DOHH2 (cell line): ENCODE measurements around the gene CPEB3.

Experiments
- H3F3A ChIP-seq: fragments of 200-600 bp; sonication (generic), shearing (Covaris generic); 2 replicates; pipeline ENCODE4 v1.6.0; 2016; ENCODE audit warnings: antibody characterized with exemption, mild to moderate bottlenecking; ENCODE audit not compliant: control insufficient read depth, insufficient read depth
- H3K27ac ChIP-seq: fragments of 200-600 bp; sonication (generic); 2 replicates; pipeline ENCODE4 v1.5.1; 2014; ENCODE audit warnings: low read depth, mild to moderate bottlenecking, low read length, moderate library complexity
- H3K27me3 ChIP-seq: fragments of 200-600 bp; sonication (generic); 2 replicates; pipeline ENCODE4 v1.6.1; 2014; ENCODE audit warnings: mild to moderate bottlenecking, low read length, mixed read lengths; ENCODE audit not compliant: control insufficient read depth
- H3K36me3 ChIP-seq: fragments of 200-600 bp; sonication (generic); 2 replicates; pipeline ENCODE4 v1.6.1; 2014; ENCODE audit warnings: mild to moderate bottlenecking, low read length, moderate library complexity, mixed read lengths; ENCODE audit not compliant: control insufficient read depth
- H3K4me1 ChIP-seq: fragments of 200-600 bp; sonication (generic); 2 replicates; pipeline ENCODE4 v1.6.1; 2014; ENCODE audit warnings: mild to moderate bottlenecking, low read length, mixed read lengths; ENCODE audit not compliant: control insufficient read depth
- H3K4me2 ChIP-seq: fragments of 200-600 bp; sonication (generic); 2 replicates; pipeline ENCODE4 v1.6.0; 2014; ENCODE audit warnings: mild to moderate bottlenecking, low read length, moderate library complexity
- H3K4me3 ChIP-seq: fragments of 200-600 bp; sonication (generic); 2 replicates; pipeline ENCODE4 v1.5.1; 2014; ENCODE audit warnings: mild to moderate bottlenecking, low read length, mixed read lengths
- H3K79me2 ChIP-seq: fragments of 200-600 bp; sonication (generic); 2 replicates; pipeline ENCODE4 v1.6.1; 2014; ENCODE audit warnings: mild to moderate bottlenecking, low read length, mixed read lengths; ENCODE audit not compliant: control insufficient read depth
- H3K9me2 ChIP-seq: fragments of 200-600 bp; sonication (generic); replicated peaks from 2 replicates; pipeline ENCODE4 v1.6.1; 2014; ENCODE audit warnings: mild to moderate bottlenecking, low read length, mixed read lengths; ENCODE audit not compliant: control insufficient read depth
- H3K9me3 ChIP-seq: fragments of 200-600 bp; sonication (generic); 2 replicates; pipeline ENCODE4 v1.6.1; 2014; ENCODE audit warnings: antibody characterized with exemption, low read length, mixed read lengths; ENCODE audit not compliant: control insufficient read depth, insufficient read depth
- H4K20me1 ChIP-seq: fragments of 200-600 bp; sonication (generic); 2 replicates; pipeline ENCODE4 v1.6.0; 2014; ENCODE audit warnings: low read depth, mild to moderate bottlenecking, antibody characterized with exemption, low read length, moderate library complexity; ENCODE audit not compliant: control insufficient read depth, insufficient read depth
- EZH2phosphoT487 ChIP-seq: fragments of 200-600 bp; sonication (generic); IDR thresholded peaks from 2 replicates; pipeline ENCODE4 v1.6.1; 2017; ENCODE audit warnings: borderline replicate concordance, mild to moderate bottlenecking, antibody characterized with exemption, low read length, moderate library complexity, mixed read lengths
- TF ChIP-seq, protein P1 (sequence below): fragments of 200-600 bp; sonication (generic); IDR thresholded peaks from one replicate; pipeline ENCODE4 v1.5.1; 2014; ENCODE audit warnings: antibody characterized with exemption, mild to moderate bottlenecking, low read depth, low read length; ENCODE audit not compliant: poor library complexity, severe bottlenecking

CPEB3 gene

DNA sequence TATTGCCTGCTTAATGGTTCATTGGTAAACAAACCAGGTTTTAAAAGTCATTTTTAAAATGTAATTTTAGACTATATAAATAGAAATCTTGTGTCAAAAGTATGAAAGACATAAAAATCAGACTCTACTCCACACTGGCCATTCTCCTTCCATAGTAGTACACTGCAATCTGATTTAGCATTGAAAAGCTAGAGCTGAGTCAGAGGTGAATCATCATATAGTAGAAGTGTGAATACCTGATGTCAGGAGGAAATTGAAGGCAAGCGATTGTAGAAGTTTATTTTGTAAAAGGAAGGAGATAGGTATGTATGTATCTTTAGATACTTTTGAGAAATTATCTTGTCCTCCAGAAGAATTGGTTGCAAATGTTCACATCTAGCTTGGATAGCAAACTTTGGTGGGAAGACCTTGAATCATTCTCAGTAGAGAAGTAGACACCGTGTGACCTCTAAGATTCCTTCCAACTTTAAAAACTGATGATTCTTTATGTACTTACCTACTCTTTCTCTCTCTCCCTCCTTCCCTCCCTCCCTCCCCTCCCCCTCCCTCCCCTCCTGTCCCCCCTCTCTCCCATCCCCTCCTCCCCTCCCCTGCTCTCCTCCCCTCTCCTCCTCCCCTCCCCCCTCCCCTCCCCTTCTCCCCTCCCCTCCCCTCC is 279.2 kb downstream of the CPEB3 start:
- Histone ChIP-seq H3K4me2 (no peak overlapping the region), H4K20me1 (no peaks in the 10 kb centered on the region), H3K27ac (no peak overlapping the region), H3K79me2 (no peaks in the 10 kb centered on the region), H3K36me3 (peaks cover 73% of the 10 kb centered on the region), H3K4me1 (no peaks in the 10 kb centered on the region), H3K9me2 (no peaks in the 10 kb centered on the region), H3K4me3 (no peak overlapping the region), H3F3A (0 out of 2 replicates have a peak, but pooled peaks cover 3% of the 10 kb centered on the region), H3K9me3 (no peaks in the 10 kb centered on the region), H3K27me3 (no peaks in the 10 kb centered on the region)
- TF ChIP-seq, protein P1, sequence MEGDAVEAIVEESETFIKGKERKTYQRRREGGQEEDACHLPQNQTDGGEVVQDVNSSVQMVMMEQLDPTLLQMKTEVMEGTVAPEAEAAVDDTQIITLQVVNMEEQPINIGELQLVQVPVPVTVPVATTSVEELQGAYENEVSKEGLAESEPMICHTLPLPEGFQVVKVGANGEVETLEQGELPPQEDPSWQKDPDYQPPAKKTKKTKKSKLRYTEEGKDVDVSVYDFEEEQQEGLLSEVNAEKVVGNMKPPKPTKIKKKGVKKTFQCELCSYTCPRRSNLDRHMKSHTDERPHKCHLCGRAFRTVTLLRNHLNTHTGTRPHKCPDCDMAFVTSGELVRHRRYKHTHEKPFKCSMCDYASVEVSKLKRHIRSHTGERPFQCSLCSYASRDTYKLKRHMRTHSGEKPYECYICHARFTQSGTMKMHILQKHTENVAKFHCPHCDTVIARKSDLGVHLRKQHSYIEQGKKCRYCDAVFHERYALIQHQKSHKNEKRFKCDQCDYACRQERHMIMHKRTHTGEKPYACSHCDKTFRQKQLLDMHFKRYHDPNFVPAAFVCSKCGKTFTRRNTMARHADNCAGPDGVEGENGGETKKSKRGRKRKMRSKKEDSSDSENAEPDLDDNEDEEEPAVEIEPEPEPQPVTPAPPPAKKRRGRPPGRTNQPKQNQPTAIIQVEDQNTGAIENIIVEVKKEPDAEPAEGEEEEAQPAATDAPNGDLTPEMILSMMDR, result no peak
- no peak for TF ChIP-seq EZH2phosphoT487

DNA sequence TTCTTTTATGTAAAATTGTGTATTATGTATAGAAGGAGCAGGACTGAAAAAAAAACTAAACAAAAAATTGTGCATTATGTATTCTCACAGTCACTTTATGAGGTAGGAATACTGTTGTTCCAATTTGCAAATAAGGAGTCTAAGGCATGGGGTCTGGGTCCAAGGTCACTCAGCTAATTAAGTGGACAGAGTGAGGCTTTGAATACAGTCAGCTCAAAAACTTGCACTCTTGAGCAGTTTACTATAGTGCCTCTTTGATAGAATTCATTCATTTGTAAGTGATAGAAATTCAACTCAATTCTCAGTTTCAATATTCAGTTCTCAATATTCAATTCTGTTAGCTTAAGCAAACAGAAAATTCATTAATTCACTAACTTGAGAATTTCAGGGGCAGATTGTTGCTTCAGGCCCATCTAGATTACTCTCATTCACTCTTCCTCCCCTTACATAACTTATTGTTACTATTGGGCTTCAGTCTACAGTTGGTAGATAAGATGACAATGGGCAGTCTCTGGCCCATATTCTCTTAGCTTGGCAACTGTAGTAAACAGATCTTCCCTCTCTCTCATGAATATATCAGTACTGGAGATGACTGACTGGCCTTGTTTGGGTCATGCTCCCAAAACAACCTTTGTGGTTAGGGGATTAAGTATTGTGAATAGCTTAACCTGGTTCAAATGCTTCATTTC is 280.7 kb downstream of the CPEB3 start:
- Histone ChIP-seq H3K4me1 (no peaks in the 10 kb centered on the region), H3K9me2 (no peaks in the 10 kb centered on the region), H3K27me3 (no peaks in the 10 kb centered on the region), H3K79me2 (no peaks in the 10 kb centered on the region), H3K27ac (no peak overlapping the region), H4K20me1 (no peaks in the 10 kb centered on the region), H3K9me3 (no peaks in the 10 kb centered on the region), H3F3A (0 out of 2 replicates have a peak, but pooled peaks cover 3% of the 10 kb centered on the region), H3K4me2 (no peak overlapping the region), H3K36me3 (peaks cover 59% of the 10 kb centered on the region), H3K4me3 (no peak overlapping the region)
- no peak for TF ChIP-seq EZH2phosphoT487
- TF ChIP-seq, protein P1, result no peak

DNA sequence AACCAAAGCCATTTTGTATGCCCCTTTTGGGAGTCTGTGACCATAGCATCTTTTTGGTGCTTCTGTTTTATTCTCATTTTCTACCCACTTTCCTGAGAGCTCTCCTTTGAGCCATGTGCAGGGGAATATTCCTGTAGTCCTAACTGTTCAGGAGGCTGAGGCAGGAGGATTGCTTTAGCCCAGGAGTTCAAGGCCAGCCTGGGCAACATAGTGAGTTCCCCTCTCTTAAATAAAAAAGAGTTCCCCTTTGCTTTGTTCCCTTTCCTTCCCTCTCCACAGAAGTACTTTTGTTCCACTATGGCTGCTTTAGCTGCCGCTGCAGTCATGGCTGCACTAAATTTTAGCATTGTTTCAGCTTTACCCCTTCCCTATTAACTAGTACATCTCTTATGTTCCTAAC is 281.4 kb downstream of the CPEB3 start:
- TF ChIP-seq, protein P1, result no peak
- no peak for TF ChIP-seq EZH2phosphoT487
- H3K36me3 ChIP-seq, result peaks cover 51% of the 10 kb centered on the region
- H4K20me1 ChIP-seq, result no peaks in the 10 kb centered on the region
- H3K4me1 ChIP-seq, result no peaks in the 10 kb centered on the region
- H3F3A ChIP-seq, result 0 out of 2 replicates have a peak, but pooled peaks cover 3% of the 10 kb centered on the region
- no peak overlapping the region for H3K27ac ChIP-seq
- H3K79me2 ChIP-seq, result no peaks in the 10 kb centered on the region
- H3K9me3 ChIP-seq, result no peaks in the 10 kb centered on the region
- no peak overlapping the region for H3K4me3 ChIP-seq
- H3K27me3 ChIP-seq, result no peaks in the 10 kb centered on the region
- no peaks in the 10 kb centered on the region for H3K9me2 ChIP-seq
- no peak overlapping the region for H3K4me2 ChIP-seq
